ENCODE measurements around the gene CCDC146. TPM values are rescaled to one million over a fixed set of nuclear protein-coding genes. Genes with fewer than 3 reads are reported as not detected.

The CCDC146 gene
- total and polyA plus RNA-seq, 3 experiments from 2014 or later = 1.2 to 5.6 (median 1.5) TPM

DNA sequence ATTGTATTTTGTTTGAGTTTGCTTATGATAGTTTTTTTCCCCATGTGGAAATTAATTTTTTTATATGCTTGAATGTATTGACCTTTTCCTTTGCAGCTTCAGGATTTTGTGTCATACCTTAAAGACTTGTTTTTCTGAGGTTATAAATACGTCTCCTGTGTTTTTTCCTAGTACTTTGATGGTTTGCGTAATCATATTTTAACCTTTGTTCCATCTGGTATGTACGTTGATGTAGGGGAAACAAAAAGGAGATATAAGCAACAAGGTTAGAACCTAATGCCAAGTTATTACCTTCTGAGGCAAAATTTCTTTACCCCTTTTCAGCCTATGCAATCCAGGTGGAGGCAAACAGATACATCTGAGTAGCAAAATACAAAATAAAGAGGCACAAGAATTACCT lies 59.3 kb downstream of the CCDC146 start:
- Mint-ChIP-seq H3K27ac (no peak overlapping the region), H3K4me3 (no peak overlapping the region), H3K27me3 (no peaks in the 10 kb centered on the region), H3K4me1 (no peaks in the 10 kb centered on the region), H3K36me3 (peaks cover 0 to 11% (median 3%) of the 10 kb centered on the region in 3 donors), H3K9me3 (peaks cover 0 to 2% (median 0%) of the 10 kb centered on the region in 5 donors)
- POLR2A ChIA-PET = no interaction called here
- DNase-seq = no peak
- no peaks in the 10 kb centered on the region for H3K4me1 ChIP-seq (ENCODE audit: insufficient read depth, low read length)
- no peaks in the 10 kb centered on the region for H3K36me3 ChIP-seq (ENCODE audit: insufficient read depth, low read length)
- no peaks in the 10 kb centered on the region for H3K27me3 ChIP-seq (ENCODE audit: insufficient read depth, low read length, poor library complexity, severe bottlenecking)
- H3K27ac ChIP-seq (ENCODE audit: low read depth, low read length) = no peak overlapping the region
- no peaks in the 10 kb centered on the region for H3K9me3 ChIP-seq (ENCODE audit: low read length)
- H3K4me3 ChIP-seq (ENCODE audit: low read length) = no peak overlapping the region
- CTCF ChIA-PET = no interaction called here

DNA sequence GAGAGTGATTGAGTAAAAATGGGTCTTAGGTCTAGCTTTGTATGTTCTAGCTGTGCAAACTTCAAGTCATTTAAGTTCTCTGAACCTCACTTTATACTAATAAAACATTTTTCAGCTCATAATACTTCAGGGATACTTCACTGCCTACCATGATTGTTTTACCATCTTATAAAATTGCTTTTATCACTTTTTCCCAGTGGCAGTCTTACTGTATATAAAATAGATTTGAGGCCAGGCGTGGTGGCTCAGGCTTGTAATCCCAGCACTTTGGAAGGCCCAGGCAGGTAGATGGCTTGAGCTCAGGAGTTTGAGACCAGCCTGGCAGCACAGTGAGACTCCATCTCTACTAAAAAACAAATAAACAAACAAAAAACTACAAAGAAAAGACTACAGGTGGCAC lies 59.8 kb downstream of the CCDC146 start:
- Mint-ChIP-seq H3K4me1 (no peaks in the 10 kb centered on the region), H3K27ac (no peak overlapping the region), H3K9me3 (peaks cover 0 to 2% (median 0%) of the 10 kb centered on the region in 5 donors), H3K4me3 (no peak overlapping the region), H3K36me3 (peaks cover 0 to 11% (median 3%) of the 10 kb centered on the region in 3 donors), H3K27me3 (no peaks in the 10 kb centered on the region)
- CTCF ChIA-PET = no interaction called here
- no peaks in the 10 kb centered on the region for H3K4me1 ChIP-seq (ENCODE audit: insufficient read depth, low read length)
- H3K27me3 ChIP-seq (ENCODE audit: insufficient read depth, low read length, poor library complexity, severe bottlenecking) = no peaks in the 10 kb centered on the region
- no peak for DNase-seq
- no peaks in the 10 kb centered on the region for H3K9me3 ChIP-seq (ENCODE audit: low read length)
- no peak overlapping the region for H3K27ac ChIP-seq (ENCODE audit: low read depth, low read length)
- POLR2A ChIA-PET = no interaction called here
- H3K4me3 ChIP-seq (ENCODE audit: low read length) = no peak overlapping the region
- no peaks in the 10 kb centered on the region for H3K36me3 ChIP-seq (ENCODE audit: insufficient read depth, low read length)

DNA sequence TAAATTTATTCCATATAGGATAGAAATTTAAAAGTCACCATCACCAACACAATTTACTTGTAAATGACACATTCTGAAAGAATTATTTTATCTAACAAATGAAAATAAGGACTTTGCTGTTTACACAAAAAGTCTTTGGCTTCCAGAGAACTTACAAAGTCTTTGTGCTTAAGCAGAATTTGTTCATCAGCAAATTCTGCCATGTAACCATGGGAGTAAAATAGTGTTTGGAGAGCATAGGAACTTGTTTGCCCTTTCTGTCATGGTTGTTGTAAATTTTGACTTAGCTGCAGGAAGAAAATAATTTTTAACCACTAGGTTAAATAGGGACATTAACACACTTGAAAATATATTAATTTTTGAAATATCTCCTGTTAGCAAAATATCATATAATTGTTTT lies 62.0 kb downstream of the CCDC146 start:
- Mint-ChIP-seq H3K4me1 (no peaks in the 10 kb centered on the region), H3K27me3 (no peaks in the 10 kb centered on the region), H3K27ac (no peak overlapping the region), H3K4me3 (no peak overlapping the region), H3K9me3 (peaks cover 0 to 2% (median 0%) of the 10 kb centered on the region in 5 donors), H3K36me3 (peaks cover 0 to 11% (median 5%) of the 10 kb centered on the region in 3 donors)
- DNase-seq = no peak
- POLR2A ChIA-PET = no interaction called here
- H3K4me3 ChIP-seq (ENCODE audit: low read length) = no peak overlapping the region
- no peaks in the 10 kb centered on the region for H3K27me3 ChIP-seq (ENCODE audit: insufficient read depth, low read length, poor library complexity, severe bottlenecking)
- no peaks in the 10 kb centered on the region for H3K4me1 ChIP-seq (ENCODE audit: insufficient read depth, low read length)
- no peaks in the 10 kb centered on the region for H3K9me3 ChIP-seq (ENCODE audit: low read length)
- no peaks in the 10 kb centered on the region for H3K36me3 ChIP-seq (ENCODE audit: insufficient read depth, low read length)
- CTCF ChIA-PET = no interaction called here
- no peak overlapping the region for H3K27ac ChIP-seq (ENCODE audit: low read depth, low read length)

DNA sequence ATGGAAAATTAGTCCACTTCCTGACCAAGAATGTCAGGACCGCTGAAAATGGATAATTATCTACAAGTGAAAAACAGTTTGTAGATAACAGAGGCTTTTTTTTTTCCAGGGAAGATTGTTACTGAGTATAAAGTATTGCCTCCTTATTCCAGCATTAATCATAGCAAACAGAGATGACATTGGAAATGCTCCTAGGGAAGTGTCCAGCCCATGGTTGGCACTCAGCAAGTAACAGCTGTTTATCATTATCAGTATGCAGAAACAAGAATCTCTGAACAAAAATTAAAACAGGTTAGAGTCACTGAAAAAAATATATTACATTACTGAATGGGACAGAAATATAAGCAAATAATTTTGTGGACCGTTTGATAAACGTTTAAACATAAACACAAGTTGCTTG lies 62.6 kb downstream of the CCDC146 start:
- H3K36me3 Mint-ChIP-seq = peaks cover 0 to 11% (median 5%) of the 10 kb centered on the region in 3 donors

DNA sequence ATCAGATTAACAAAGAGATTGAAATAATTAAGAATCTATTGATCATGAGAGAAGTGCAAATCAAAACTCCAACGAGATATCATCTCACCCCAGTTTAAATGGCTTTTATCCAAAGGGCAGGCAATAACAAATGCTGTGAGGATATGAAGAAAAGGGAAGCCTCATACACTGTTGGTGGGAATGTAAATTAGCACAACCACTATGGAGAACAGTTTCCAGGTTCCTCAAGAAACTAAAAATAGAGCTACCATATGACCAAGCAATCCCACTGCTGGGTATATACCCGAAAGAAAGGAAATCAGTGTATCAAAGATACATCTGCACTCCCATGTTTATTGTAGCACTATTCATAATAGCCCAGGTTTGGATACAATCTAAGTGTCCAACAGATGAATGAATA lies 63.5 kb downstream of the CCDC146 start:
- no peak overlapping the region for H3K4me3 Mint-ChIP-seq
- POLR2A ChIA-PET = no interaction called here

More for the DNA sequence above, 62.6 kb downstream of the CCDC146 start:
- ChIA-PET CTCF (no interaction called here), POLR2A (no interaction called here)
- no peak overlapping the region for H3K27ac Mint-ChIP-seq
- no peaks in the 10 kb centered on the region for H3K27me3 Mint-ChIP-seq
- peaks cover 0 to 2% (median 0%) of the 10 kb centered on the region in 5 donors for H3K9me3 Mint-ChIP-seq
- no peaks in the 10 kb centered on the region for H3K9me3 ChIP-seq (ENCODE audit: low read length)
- H3K4me3 Mint-ChIP-seq = no peak overlapping the region
- H3K4me3 ChIP-seq (ENCODE audit: low read length) = no peak overlapping the region
- H3K4me1 Mint-ChIP-seq = no peaks in the 10 kb centered on the region
- DNase-seq = no peak
- no peaks in the 10 kb centered on the region for H3K4me1 ChIP-seq (ENCODE audit: insufficient read depth, low read length)
- no peaks in the 10 kb centered on the region for H3K27me3 ChIP-seq (ENCODE audit: insufficient read depth, low read length, poor library complexity, severe bottlenecking)
- H3K27ac ChIP-seq (ENCODE audit: low read depth, low read length) = no peak overlapping the region
- no peaks in the 10 kb centered on the region for H3K36me3 ChIP-seq (ENCODE audit: insufficient read depth, low read length)

DNA sequence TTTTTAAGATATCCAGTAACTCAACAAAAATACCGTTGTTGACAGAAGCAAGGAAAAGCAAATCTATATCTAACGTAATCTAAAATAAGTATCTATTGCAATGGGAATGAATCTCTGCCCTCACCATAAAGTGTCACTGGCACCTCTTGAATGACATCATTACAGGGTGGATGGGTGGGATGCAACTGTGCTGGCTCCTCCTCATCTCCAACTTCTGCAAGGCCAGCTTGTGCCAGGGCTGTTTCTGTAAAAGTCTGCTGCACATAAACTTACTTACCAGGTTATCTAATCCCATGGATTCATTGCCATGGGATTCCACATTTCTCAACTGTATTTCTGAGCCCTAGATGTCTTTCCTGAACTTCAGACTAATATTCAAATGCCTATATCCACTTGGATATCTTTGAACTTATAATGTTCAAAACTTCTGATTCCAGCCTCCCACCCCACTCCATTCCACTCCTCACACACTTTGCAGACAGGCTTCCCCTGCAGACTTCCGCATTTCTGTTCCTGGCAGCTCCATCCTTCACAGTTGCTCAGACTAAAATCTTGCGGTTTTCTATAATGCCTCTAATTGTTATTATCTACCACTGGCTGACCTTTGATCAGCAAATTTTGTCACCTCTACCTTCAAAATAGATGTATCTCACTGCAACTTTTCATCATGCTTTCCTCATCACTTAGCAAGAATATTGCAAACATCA lies 66.5 kb downstream of the CCDC146 start:
- POLR2A ChIA-PET = no interaction called here
- H3K27ac ChIP-seq (ENCODE audit: low read depth, low read length) = no peak overlapping the region
- H3K4me1 ChIP-seq (ENCODE audit: insufficient read depth, low read length) = peaks cover 10% of the 10 kb centered on the region
- no peaks in the 10 kb centered on the region for H3K27me3 Mint-ChIP-seq
- no peaks in the 10 kb centered on the region for H3K9me3 ChIP-seq (ENCODE audit: low read length)
- no peak overlapping the region for H3K4me3 ChIP-seq (ENCODE audit: low read length)
- no peaks in the 10 kb centered on the region for H3K36me3 ChIP-seq (ENCODE audit: insufficient read depth, low read length)
- peak overlapping the region in 1 of 8 donors; percentile 8 for H3K27ac Mint-ChIP-seq
- peaks cover 0 to 2% (median 0%) of the 10 kb centered on the region in 3 donors for H3K36me3 Mint-ChIP-seq
- peaks cover 0 to 2% (median 0%) of the 10 kb centered on the region in 5 donors for H3K9me3 Mint-ChIP-seq
- CTCF ChIA-PET = no interaction called here
- no peaks in the 10 kb centered on the region for H3K27me3 ChIP-seq (ENCODE audit: insufficient read depth, low read length, poor library complexity, severe bottlenecking)
- peaks cover 10 to 18% (median 16%) of the 10 kb centered on the region in 3 donors for H3K4me1 Mint-ChIP-seq
- DNase-seq = no peak
- no peak overlapping the region for H3K4me3 Mint-ChIP-seq

More for the DNA sequence above, 63.5 kb downstream of the CCDC146 start:
- no peaks in the 10 kb centered on the region for H3K9me3 ChIP-seq (ENCODE audit: low read length)
- no peaks in the 10 kb centered on the region for H3K4me1 Mint-ChIP-seq
- peaks cover 0 to 10% (median 5%) of the 10 kb centered on the region in 3 donors for H3K36me3 Mint-ChIP-seq
- no peak overlapping the region for H3K4me3 ChIP-seq (ENCODE audit: low read length)
- CTCF ChIA-PET = no interaction called here
- no peaks in the 10 kb centered on the region for H3K36me3 ChIP-seq (ENCODE audit: insufficient read depth, low read length)
- H3K27me3 ChIP-seq (ENCODE audit: insufficient read depth, low read length, poor library complexity, severe bottlenecking) = no peaks in the 10 kb centered on the region
- H3K27ac Mint-ChIP-seq = no peak overlapping the region
- no peaks in the 10 kb centered on the region for H3K27me3 Mint-ChIP-seq
- no peak overlapping the region for H3K27ac ChIP-seq (ENCODE audit: low read depth, low read length)
- H3K9me3 Mint-ChIP-seq = peaks cover 0 to 2% (median 0%) of the 10 kb centered on the region in 5 donors
- DNase-seq = no peak
- no peaks in the 10 kb centered on the region for H3K4me1 ChIP-seq (ENCODE audit: insufficient read depth, low read length)

DNA sequence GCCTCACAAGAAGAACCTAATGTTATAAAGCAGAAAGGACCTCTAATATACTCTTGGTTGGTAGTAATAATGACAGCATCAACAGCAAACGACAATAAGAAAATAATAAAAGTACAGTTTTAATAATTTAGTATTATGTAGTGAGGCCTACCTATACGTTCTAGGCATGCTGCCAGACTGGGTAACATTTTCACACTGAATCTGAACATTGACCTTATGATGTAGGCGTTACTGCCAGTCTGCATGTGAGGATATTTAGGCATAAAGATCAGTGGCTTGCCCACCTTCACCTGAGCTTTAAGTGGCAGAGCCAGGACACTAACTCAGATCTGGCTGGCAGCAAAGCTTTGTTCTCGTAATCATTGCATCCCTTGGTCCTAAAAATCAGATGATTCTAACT lies 74.7 kb downstream of the CCDC146 start:
- Mint-ChIP-seq H3K4me3 (peak overlapping the region in 2 of 7 donors; percentile 32 to 91), H3K9me3 (no peaks in the 10 kb centered on the region), H3K27me3 (no peaks in the 10 kb centered on the region), H3K36me3 (peaks cover 0 to 12% (median 4%) of the 10 kb centered on the region in 3 donors), H3K4me1 (peaks cover 47 to 77% (median 56%) of the 10 kb centered on the region in 3 donors), H3K27ac (peak overlapping the region in 2 of 8 donors; percentile 25 to 75)
- Histone ChIP-seq H3K9me3 (ENCODE audit: low read length) (no peaks in the 10 kb centered on the region), H3K27ac (ENCODE audit: low read depth, low read length) (no peak overlapping the region), H3K36me3 (ENCODE audit: insufficient read depth, low read length) (no peaks in the 10 kb centered on the region), H3K27me3 (ENCODE audit: insufficient read depth, low read length, poor library complexity, severe bottlenecking) (no peaks in the 10 kb centered on the region), H3K4me3 (ENCODE audit: low read length) (no peak overlapping the region), H3K4me1 (ENCODE audit: insufficient read depth, low read length) (peaks cover 32% of the 10 kb centered on the region)
- DNase-seq = no peak
- ChIA-PET POLR2A (no interaction called here), CTCF (interaction anchor here (1.4 to 1.5 kb wide), 2 partner anchors 8 to 50 kb away, joined by 3 read pairs; no protein-coding TSS in a partner anchor)

DNA sequence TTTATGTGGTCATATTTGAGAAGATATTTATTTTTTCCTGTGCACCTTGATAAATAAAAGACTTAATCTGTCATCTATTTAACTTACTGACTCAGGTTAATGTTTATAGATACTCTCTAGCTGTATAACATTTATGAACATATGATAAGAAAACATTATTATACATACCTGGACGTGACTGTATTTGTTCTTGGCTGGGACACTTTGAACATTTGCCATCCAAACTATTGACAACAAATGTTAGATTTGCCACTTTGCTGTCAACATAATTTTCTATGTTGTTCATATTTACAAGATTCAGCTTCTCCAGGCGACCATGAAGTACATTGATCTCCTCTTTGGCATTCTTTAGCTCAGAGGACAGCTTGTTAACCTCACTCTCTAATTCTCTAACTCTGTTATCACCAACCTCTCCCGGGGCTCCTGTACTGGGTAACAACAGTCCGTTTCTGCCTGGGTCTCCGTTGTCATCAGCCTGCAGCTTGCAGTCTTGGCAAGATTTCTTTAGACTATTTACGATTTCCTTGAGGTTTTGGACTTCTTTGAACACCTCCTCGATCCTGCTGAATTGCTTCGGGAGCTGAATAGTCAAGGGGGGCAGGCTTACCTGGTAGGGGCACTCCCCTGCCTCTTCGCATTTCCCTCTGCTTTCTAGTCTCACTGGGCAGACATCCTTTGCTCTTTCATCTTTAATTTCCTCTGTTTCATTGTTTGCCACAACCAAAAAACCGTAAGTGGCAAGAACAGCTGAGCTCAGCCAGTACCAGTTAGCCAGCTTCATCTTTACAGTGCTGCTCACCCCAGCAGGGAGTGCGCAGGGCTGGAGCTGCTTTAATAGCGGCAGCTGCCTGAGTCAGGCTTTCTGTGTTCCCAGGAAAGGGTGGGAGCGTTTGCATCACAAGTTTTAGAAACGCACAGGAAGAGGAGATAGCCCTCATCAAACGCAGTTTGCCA lies 76.9 kb downstream of the CCDC146 start, which contains the start of gene FGL2:
FGL2 (minus strand) TSS at position 807 of the 954 bp plus-strand sequence; CDS start at position 781, 26 bp downstream.
- no peaks in the 10 kb centered on the region for H3K27me3 Mint-ChIP-seq
- peak within 1 kb of the TSS; percentile 69 to 94 (median 86) for H3K4me3 Mint-ChIP-seq
- H3K9me3 Mint-ChIP-seq = no peaks in the 10 kb centered on the region
- Histone ChIP-seq H3K27ac (ENCODE audit: low read depth, low read length) (no peak within 1 kb of the TSS), H3K27me3 (ENCODE audit: insufficient read depth, low read length, poor library complexity, severe bottlenecking) (no peaks in the 10 kb centered on the region), H3K9me3 (ENCODE audit: low read length) (no peaks in the 10 kb centered on the region), H3K4me3 (ENCODE audit: low read length) (peak within 1 kb of the TSS; percentile 66), H3K36me3 (ENCODE audit: insufficient read depth, low read length) (no peaks in the 10 kb centered on the region), H3K4me1 (ENCODE audit: insufficient read depth, low read length) (peaks cover 21% of the 10 kb centered on the region)
- peak in 4 of 5 donors; percentile 12 to 57 (median 26) for DNase-seq
- peaks cover 38 to 68% (median 40%) of the 10 kb centered on the region in 3 donors for H3K4me1 Mint-ChIP-seq
- H3K36me3 Mint-ChIP-seq = peaks cover 0 to 12% (median 4%) of the 10 kb centered on the region in 3 donors
- ChIA-PET POLR2A (no interaction called here), CTCF (interaction anchor here (0.9 to 1.4 kb wide), 2 partner anchors 48 to 77 kb away, joined by 3 to 4 read pairs; partner anchors contain the start of gene CCDC146)
- peak within 1 kb of the TSS; percentile 46 to 98 (median 88) for H3K27ac Mint-ChIP-seq

All from CD8-positive, alpha-beta memory T cell (primary cell).